HG02852 (cell line): Measurements from ENCODE around the gene AVL9.

Source experiments
- ATAC-seq: cut with Tn5 transposase; IDR thresholded peaks from one replicate; pipeline ENCODE4 v1.9.1; 2021; ENCODE audit warnings: mild to moderate bottlenecking, moderate library complexity; ENCODE audit not compliant: unreplicated experiment

AVL9 gene

DNA sequence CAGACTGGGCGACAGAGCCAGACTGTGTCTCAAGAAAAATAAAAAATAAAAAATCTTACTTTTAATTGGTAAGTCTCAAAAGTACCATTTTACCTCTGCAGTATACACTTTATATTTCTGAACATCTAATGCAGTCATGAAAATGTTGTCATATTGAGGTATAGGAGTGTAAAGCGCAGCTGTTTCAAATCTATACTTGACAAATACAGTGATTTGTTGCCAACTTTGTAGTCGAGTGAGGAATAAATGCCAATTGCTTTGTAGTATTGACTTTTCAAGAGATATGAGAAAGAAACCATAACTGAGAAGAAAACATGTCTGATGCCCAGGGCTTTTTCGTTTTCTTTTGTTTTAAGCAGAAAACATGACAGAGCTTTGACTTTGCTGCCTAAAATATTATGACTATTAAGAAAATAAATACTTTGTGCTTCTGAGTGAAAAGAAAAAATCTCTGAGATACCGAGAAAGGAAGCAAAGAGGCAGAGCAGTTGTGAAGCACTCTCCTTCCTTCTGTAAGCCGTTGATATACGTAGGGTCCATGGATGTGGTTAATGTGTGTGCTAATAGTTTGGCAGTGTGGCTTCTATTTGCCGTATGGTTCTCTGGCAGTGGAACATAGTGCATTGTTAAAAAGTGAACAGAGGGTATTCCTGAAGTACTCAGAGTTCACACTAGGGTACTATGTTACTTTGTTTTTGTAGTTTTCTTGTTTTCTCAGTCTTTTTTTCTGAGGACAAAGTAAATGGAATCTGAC, 38.2 kb downstream of the AVL9 start:
- ATAC-seq = no peak

- ATAC-seq = peak; percentile 61
These were observed 39.9 kb downstream of the AVL9 start for GRCh38 chr7:32535162-32535702.

GRCh38 chr7:32536016-32536415, 40.7 kb downstream of the AVL9 start:
- no peak for ATAC-seq

- ATAC-seq = no peak
These were observed 41.3 kb downstream of the AVL9 start for GRCh38 chr7:32536585-32536984.

DNA sequence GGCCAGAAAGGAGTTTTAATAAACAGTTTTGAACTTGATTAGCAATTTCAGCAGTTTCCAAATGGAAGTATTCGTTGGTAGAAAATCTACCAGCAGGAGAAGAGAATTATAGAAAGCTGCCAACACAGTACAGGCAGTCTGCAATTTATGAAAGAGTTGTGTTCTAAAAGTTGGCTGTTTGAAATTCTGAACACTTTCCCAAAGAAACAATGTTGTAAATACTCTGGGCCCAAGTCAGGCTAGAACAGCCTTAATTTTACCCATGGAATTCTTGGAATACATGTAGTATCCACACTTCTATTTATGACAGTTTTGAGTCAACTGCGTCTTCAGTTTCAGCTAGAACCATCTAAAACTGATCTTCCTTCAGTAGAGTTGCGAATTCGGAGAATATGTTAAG, 42.5 kb downstream of the AVL9 start:
- no peak for ATAC-seq

GRCh38 chr7:32539366-32539765, 44.1 kb downstream of the AVL9 start:
- ATAC-seq = no peak

DNA sequence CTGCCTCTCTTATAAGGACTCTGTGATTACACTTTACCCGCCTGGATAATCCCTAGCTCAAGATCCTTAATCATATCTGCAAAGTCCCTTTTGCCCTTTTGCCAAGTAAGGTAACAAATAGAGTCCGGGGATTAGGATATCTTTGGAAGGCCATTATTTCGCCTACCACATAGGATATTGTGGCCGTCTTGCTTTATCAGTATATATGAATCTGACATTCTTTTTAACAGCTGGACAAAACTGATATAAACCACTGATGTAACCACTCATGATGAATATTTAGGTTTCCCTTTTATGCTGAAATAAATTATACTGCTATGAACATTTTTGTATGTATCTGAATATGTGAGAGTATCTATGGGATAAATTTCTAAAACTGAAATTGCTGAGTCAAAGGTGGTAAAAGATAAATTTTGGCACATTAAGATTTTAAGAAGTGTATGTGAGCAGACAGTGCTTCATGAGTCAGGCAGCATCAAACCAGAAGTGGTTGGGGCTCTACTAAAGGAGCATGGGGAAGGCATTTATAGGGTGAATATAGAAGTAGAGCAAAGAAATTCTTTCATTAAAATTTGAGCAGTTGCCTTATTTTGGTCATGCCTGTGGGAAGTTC, 44.7 kb downstream of the AVL9 start:
- ATAC-seq = no peak

GRCh38 chr7:32542595-32542994, 47.3 kb downstream of the AVL9 start:
- ATAC-seq = no peak

DNA sequence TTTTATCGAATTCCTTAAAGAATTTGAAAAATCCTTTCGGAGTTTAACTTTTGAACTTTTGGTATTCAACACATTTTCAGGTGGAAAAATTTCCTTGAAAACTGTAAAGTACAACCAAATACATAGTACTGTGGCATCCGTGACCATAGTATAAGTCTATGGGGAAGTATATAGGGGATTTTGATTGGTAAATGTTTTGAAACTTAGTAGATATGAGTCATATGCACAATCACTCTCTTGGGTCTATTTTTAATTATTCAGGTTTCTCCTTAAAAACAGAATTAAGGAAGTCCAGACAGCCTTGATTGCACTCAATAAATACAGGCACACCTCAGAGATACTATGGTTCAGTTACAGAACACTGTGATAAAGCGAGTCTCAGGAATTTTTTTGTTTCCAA, 64.2 kb downstream of the AVL9 start:
- no peak for ATAC-seq

GRCh38 chr7:32560075-32560474, 64.8 kb downstream of the AVL9 start:
- ATAC-seq = no peak

DNA sequence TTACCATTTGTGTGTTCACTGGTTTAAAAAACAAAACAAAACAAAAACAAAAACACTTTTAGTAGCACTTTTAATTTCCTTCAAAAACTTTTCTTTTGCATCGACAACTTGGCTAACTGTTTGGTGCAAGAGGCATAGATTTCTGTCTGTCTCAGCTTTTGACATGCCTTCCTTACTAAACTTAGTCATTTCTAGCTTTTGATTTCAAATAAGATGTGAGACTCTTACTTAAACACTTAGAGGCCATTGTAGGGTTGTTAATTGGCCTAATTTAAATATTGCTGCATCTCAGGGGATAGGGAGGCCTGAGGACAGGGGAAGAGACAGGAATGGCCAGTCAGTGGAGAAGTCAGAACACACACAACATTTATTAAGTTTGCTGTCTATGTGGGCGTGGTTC, 66.3 kb downstream of the AVL9 start:
- ATAC-seq = no peak

- ATAC-seq = no peak
These were observed 69.3 kb downstream of the AVL9 start for GRCh38 chr7:32564542-32564941.

DNA sequence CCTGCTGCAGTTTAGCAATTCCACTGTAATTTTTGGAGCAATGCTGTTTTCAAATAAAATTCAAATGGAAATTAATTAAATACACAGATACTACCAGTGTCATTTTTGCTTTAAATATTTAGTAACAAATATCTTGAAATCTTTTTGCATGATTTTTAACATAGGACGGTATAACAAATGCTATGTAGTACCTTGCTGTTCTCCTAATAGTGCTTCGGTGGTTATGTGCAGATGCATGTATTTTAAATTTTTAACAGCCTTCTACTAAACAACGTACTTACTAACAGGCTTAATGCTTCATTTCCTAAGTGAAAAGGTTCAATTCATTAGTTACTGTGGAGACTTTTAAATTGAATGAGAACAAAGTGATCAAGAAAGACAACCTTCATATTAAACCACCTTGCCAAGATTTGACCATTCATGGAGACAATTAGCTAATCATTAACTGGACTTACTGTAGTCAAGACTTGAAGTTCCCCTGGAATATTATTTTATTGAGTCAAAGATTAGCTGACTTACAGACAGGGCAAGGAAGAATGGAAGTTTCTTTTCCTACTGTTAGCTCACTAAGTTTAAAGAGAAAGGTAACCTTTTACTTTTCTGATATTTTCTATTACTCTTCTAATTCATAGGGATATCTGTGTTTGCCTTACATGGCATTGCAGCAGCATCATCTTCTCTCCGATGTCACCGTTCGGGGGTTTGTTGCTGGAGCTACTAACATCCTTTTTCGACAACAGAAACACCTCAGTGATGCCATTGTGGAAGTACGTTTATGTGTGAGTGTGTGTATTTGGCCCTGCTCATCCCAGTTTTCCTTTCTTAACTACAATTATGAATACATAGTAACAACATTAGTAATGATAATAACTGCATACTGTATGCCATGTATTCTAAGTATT, 74.3 kb downstream of the AVL9 start:
- no peak for ATAC-seq

DNA sequence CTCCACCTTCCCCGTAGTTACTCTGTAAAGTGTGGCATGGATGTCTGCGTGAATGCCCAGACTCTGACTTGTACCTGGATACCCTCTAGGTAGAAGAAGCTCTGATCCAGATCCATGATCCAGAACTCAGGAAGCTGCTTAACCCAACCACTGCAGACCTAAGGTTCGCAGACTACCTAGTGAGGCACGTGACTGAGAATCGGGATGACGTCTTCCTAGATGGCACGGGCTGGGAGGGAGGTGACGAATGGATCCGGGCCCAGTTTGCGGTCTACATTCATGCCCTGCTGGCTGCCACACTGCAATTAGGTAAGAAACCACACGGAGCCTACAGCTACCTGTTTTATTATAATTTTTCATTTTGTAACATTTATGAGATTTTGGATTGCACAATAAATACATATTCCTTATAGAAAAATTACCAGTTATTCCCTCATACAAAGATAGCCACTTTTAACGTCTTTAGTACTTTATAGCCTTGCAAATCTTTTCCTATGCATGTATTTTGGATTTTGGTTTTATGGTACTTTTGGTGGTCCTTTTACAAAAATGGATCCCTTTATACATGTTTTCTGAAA, 77.9 kb downstream of the AVL9 start:
- ATAC-seq = no peak

DNA sequence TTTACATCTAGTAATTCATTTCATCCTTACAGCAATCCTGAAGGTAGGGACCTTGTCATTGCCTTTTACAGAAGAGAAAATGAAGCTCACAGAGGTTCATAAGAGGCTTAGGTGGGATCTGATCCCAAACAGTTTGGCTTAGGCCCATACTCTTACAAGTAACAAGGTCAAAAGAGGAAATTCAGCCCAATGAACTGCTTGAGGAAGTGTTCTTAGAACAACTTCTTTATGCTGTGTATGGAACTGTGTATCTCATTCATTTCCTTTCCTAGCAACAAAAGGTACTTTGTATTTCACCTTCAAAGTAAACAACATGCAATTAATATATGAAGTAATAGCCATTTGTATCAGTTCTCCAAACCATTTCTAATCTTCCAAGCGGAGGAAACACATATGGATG, 79.3 kb downstream of the AVL9 start:
- no peak for ATAC-seq

DNA sequence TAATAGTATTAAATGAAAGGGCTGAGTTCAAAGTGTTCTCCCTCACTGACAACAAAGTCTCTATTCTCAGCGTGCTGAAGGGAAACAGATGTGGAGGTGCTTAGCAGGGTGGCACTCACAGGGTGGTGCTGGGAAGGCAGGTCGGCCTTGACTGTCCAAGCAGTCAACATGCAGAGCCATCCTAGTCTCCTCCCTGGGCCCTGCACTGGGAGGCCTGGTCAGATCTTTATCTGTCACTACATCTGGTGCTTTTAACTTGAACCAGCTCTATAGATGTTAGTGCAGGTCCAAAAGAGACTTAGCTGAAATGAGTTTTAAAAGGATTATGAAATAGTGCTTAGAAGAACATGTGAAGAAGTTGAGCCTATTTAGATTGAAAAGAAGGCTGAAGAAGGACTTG, 82.1 kb downstream of the AVL9 start:
- ATAC-seq = no peak

DNA sequence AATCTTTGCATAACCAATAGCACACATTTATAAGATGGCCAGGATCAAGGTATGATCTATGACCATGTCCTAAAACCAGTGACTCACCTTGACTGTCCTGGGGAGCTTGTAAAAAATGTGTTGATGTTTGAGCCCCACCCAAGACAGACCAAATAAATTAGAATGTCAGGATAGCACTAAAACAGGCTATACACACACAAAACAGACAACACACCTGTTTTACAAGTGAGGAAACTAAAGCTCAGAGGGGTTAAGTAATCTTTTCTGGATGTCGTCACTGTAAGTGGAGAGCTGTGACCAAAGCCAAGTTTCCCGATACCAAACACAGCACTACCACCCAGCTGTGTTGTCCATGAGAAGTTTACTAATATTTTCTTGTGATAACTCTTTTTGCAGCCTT, 84.5 kb downstream of the AVL9 start:
- no peak for ATAC-seq

DNA sequence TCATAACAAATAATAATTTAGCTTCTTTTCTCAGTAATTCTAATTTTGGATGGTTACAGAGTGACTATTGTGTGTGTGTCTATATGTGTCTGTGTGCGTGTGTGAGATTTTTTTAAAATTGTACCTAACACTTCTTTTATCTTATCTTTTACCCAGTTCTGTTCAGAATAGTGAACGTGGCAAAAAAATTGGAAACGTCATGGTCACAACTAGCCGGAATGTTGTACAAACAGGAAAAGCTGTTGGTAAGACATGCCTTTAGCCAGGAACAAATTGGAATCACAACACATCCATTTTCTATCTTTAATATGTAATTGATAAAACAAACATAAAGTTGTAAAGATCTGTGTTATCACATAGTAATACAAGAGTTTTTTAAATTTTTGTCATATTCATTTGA, 85.4 kb downstream of the AVL9 start:
- no peak for ATAC-seq

DNA sequence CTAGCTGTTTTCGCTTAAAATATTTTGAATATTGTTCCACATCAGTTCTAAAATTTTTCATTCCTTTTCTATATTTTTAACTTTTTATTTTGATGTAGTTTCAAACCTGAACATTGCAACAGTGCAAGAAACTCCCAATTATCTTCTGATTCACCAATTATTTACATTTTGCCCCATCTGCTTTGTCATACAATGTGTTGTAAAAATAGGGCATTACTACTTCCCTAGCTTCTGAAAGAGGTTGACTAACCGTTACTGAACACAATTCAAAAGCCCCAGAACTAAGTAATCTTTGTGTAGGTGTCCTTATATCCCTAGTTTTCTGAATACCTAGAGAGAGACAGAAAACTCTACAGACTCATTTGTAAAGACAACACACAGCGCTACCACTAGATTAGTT, 86.7 kb downstream of the AVL9 start:
- no peak for ATAC-seq

- ATAC-seq = no peak
These were observed 88.5 kb downstream of the AVL9 start for GRCh38 chr7:32583791-32584190.
